ENCODE measurements around the gene TUSC7. TPM values are rescaled to one million over a fixed set of nuclear protein-coding genes. Genes with fewer than 3 reads are reported as not detected.

TUSC7 gene
- total and polyA plus RNA-seq, 2 of the 4 experiments (the other 2 are of a cell fraction), result not detected

DNA sequence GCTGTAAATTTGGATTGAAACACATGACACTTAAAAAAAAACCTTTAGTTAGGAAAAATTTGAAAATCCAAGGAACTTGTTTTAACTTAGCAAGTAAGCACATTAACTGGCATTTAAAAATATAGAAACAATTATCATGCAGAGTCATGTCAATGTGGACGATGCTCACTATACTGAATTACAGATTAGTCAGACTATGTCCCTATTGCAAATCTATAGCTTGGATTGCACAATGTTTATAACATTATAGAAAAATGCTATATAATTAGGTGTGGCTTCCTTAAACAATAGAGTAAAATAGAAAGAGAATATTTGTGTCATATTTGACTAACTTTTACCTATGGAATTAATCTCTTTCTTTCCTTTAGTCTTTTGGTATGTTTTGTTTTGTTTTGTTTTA lies 48.4 kb upstream of the TUSC7 start:
- Histone ChIP-seq H3K9me1 (ENCODE audit: insufficient read depth, low read length) (no peaks in the 10 kb centered on the region), H3K4me2 (ENCODE audit: low read depth, low read length) (no peak overlapping the region), H3K23ac (ENCODE audit: low read depth, low read length) (no peak overlapping the region), H2BK120ac (ENCODE audit: low read depth, low read length) (no peak overlapping the region), H3K36me3 (ENCODE audit: control insufficient read depth, insufficient read depth, low read length) (no peaks in the 10 kb centered on the region), H3K14ac (replicated peaks; ENCODE audit: low read depth, low read length) (no peak overlapping the region), H4K20me1 (ENCODE audit: insufficient read depth, low read length) (no peaks in the 10 kb centered on the region), H4K8ac (ENCODE audit: low read depth in 2 of 2, low read length in 2 of 2) (no peak overlapping the region), H4K91ac (ENCODE audit: insufficient read depth, low read depth, low read length) (no peak overlapping the region), H2AK9ac (replicated peaks; ENCODE audit: low read depth, low read length, poor library complexity) (no peak overlapping the region), H3K4me3 (ENCODE audit: insufficient read depth, low read depth, low read length) (no peak overlapping the region), H3K27ac (ENCODE audit: insufficient read depth, low read length) (no peak overlapping the region), H4K5ac (ENCODE audit: low read depth, low read length) (no peak overlapping the region), H2AK5ac (ENCODE audit: low read depth, low read length) (no peak overlapping the region), H2BK15ac (ENCODE audit: low read depth, low read length) (no peak overlapping the region), H3K4me1 (ENCODE audit: control insufficient read depth, insufficient read depth, low read length) (no peaks in the 10 kb centered on the region), H3K9ac (ENCODE audit: low read depth, low read length) (no peak overlapping the region), H3K18ac (ENCODE audit: low read depth, low read length) (no peak overlapping the region), H3K9me3 (ENCODE audit: control insufficient read depth, insufficient read depth, low read length) (no peaks in the 10 kb centered on the region), H3K56ac (ENCODE audit: extremely low read depth, insufficient read depth, low read length) (no peak overlapping the region), H2AFZ (replicated peaks; ENCODE audit: low read length, poor library complexity) (no peak overlapping the region), H3K79me1 (ENCODE audit: low read depth in 1 of 2, low read length in 2 of 2) (no peaks in the 10 kb centered on the region), H2BK20ac (ENCODE audit: low read depth, low read length) (no peak overlapping the region), H3K27me3 (ENCODE audit: control insufficient read depth, insufficient read depth, low read length) (no peaks in the 10 kb centered on the region), H2BK5ac (ENCODE audit: low read depth, low read length, poor library complexity, severe bottlenecking) (no peak overlapping the region), H3K4ac (ENCODE audit: low read depth, low read length) (no peak overlapping the region)
- dilution Hi-C loops (cut with HindIII; ENCODE audit: low sequenced_read_pairs, unreplicated experiment), result no loop called here
- ChIA-PET POLR2A (ENCODE audit: unreplicated experiment) (no interaction called here), CTCF (no interaction called here)
- no peak for DNase-seq
- no peak for TF ChIP-seq BHLHE40 (IDR thresholded peaks at IDR 0.05; ENCODE audit: low read depth, low read length)
- peak; percentile 60 for TF ChIP-seq CEBPB (IDR thresholded peaks at IDR 0.05; ENCODE audit: low read depth, low read length)
- intact Hi-C loops (cut with micrococcal nuclease), result no loop called here
- BruUV-seq (replicated peaks), result no TSS peak
- in situ Hi-C loops (cut with MboI; ENCODE audit: low sequenced_read_pairs), result no loop called here
- no CpG with 5 or more reads among the region's 1 CpG for WGBS, 2 experiments (ENCODE audit: extremely low coverage in 2 of 2, insufficient read length in 1 of 2)
- no peak for ATAC-seq (ENCODE audit: low read depth)
